Left ventricle myocardium inferior (tissue), 1 donor: ENCODE measurements around the gene CFAP74. TPM values are rescaled to one million over a fixed set of nuclear protein-coding genes. Genes with fewer than 3 reads are reported as not detected.
A peak's percentile ranks its signal among the peaks of the same experiment; 100 is the strongest.

Experiments used
- DNase-seq: peaks from one replicate; pipeline ENCODE4 v3.0.0-alpha.2; 2020
- H3K27ac ChIP-seq: fragments of 200-600 bp; replicated peaks from 2 replicates; pipeline ENCODE4 v1.8.0; 2021
- H3K27me3 ChIP-seq: fragments of 200-600 bp; 2 replicates; pipeline ENCODE4 v1.8.0; 2021; ENCODE audit warnings: low read depth
- H3K36me3 ChIP-seq: fragments of 200-600 bp; 2 replicates; pipeline ENCODE4 v1.8.0; 2021
- H3K4me1 ChIP-seq: fragments of 200-600 bp; 2 replicates; pipeline ENCODE4 v1.8.0; 2021
- H3K4me3 ChIP-seq: fragments of 200-600 bp; 2 replicates; pipeline ENCODE4 v1.8.0; 2021; ENCODE audit warnings: mild to moderate bottlenecking, moderate library complexity
- H3K9me3 ChIP-seq: fragments of 200-600 bp; replicated peaks from 2 replicates; pipeline ENCODE4 v1.8.0; 2021
- CTCF ChIP-seq: fragments of 200-600 bp; IDR thresholded peaks from 2 replicates; pipeline ENCODE4 v1.8.0; 2021; ENCODE audit warnings: antibody characterized with exemption, mild to moderate bottlenecking, borderline replicate concordance
- intact Hi-C: fragments of 100-400 bp; cut with micrococcal nuclease; formaldehyde crosslinking; loops from one replicate; pipeline ENCODE4 v1.11.0; 2022
- total RNA-seq: library from RNA; stranded (reverse); fragmentation: NEBNext Ultra II Directional; extraction: Animal tissue kit (Norgen Biotek cat#: 25700); gene quantifications from one replicate; pipeline ENCODE4 v1.2.1, GENCODE V29; 2021
- donor health status: DM: no; HTN: yes; CAD: no; lungs with severe emphysema.

Gene CFAP74
- total RNA-seq, 1 donor from 2014 or later, result not detected

- H3K4me3 ChIP-seq, result no peak overlapping the region
- no peaks in the 10 kb centered on the region for H3K9me3 ChIP-seq
- H3K36me3 ChIP-seq, result no peaks in the 10 kb centered on the region
- no peak overlapping the region for H3K27ac ChIP-seq
- H3K27me3 ChIP-seq, result no peaks in the 10 kb centered on the region
- H3K4me1 ChIP-seq, result peaks cover 35% of the 10 kb centered on the region
- intact Hi-C loops, result no loop called here
- TF ChIP-seq CTCF, result no peak
- no peak for DNase-seq
Observed at GRCh38 chr1:1922702-1922955, 81.0 kb downstream of the CFAP74 start.

GRCh38 chr1:1921901-1922701, 81.5 kb downstream of the CFAP74 start:
- no peak for TF ChIP-seq CTCF
- Histone ChIP-seq H3K27ac (no peak overlapping the region), H3K4me3 (no peak overlapping the region), H3K4me1 (peaks cover 30% of the 10 kb centered on the region), H3K9me3 (no peaks in the 10 kb centered on the region), H3K36me3 (no peaks in the 10 kb centered on the region), H3K27me3 (no peaks in the 10 kb centered on the region)
- no peak for DNase-seq
- intact Hi-C loops, result no loop called here

- Histone ChIP-seq H3K4me3 (no peak overlapping the region), H3K4me1 (peaks cover 24% of the 10 kb centered on the region), H3K27ac (no peak overlapping the region), H3K36me3 (no peaks in the 10 kb centered on the region), H3K9me3 (no peaks in the 10 kb centered on the region), H3K27me3 (no peaks in the 10 kb centered on the region)
- TF ChIP-seq CTCF, result no peak
- no peak for DNase-seq
- intact Hi-C loops, result no loop called here
Observed at GRCh38 chr1:1921459-1921862, 82.1 kb downstream of the CFAP74 start.

- Histone ChIP-seq H3K4me3 (no peak overlapping the region), H3K9me3 (no peaks in the 10 kb centered on the region), H3K36me3 (no peaks in the 10 kb centered on the region), H3K27me3 (no peaks in the 10 kb centered on the region), H3K27ac (no peak overlapping the region), H3K4me1 (peaks cover 23% of the 10 kb centered on the region)
- no peak for DNase-seq
- intact Hi-C loops, result no loop called here
- TF ChIP-seq CTCF, result no peak
Observed at GRCh38 chr1:1920608-1921458, 82.8 kb downstream of the CFAP74 start.

- no peak for TF ChIP-seq CTCF
- intact Hi-C loops, result no loop called here
- peak overlapping the region; percentile 72 for H3K27ac ChIP-seq
- no peaks in the 10 kb centered on the region for H3K27me3 ChIP-seq
- peak overlapping the region; percentile 75 for H3K4me3 ChIP-seq
- no peak for DNase-seq
- H3K4me1 ChIP-seq, result peaks cover 23% of the 10 kb centered on the region
- no peaks in the 10 kb centered on the region for H3K9me3 ChIP-seq
- H3K36me3 ChIP-seq, result no peaks in the 10 kb centered on the region
Observed at GRCh38 chr1:1920057-1920607, 83.5 kb downstream of the CFAP74 start.
